Measurements from ENCODE around the gene PXMP2. TPM values are rescaled to one million over a fixed set of nuclear protein-coding genes. Genes with fewer than 3 reads are reported as not detected.

PXMP2 gene
- polyA plus RNA-seq, 1 donor (not counting 4 experiments of a cell fraction or from before 2014, with no cell fraction given), result 18.0 TPM

GRCh38 chr12:132661972-132662371 is 25.4 kb upstream of the PXMP2 start:
- Histone ChIP-seq H3K9me3 (ENCODE audit: control insufficient read depth, low read depth, low read length) (no peaks in the 10 kb centered on the region), H3K4me3 (ENCODE audit: control insufficient read depth in 2 of 3, extremely low read depth in 1 of 3, insufficient read depth in 2 of 3, low read depth in 1 of 3, low read length in 3 of 3) (no peak overlapping the region), H4K20me1 (ENCODE audit: control insufficient read depth, extremely low read depth, insufficient read depth, low read length) (no peaks in the 10 kb centered on the region), H3K9me1 (ENCODE audit: control insufficient read depth, extremely low read depth, insufficient read depth, low read length) (no peaks in the 10 kb centered on the region), H3K27ac (ENCODE audit: control insufficient read depth, insufficient read depth, low read length) (no peak overlapping the region), H3K4me2 (ENCODE audit: control insufficient read depth, extremely low read depth, insufficient read depth, low read depth, low read length) (no peak overlapping the region), H3K9ac (ENCODE audit: control insufficient read depth, extremely low read depth, insufficient read depth, low read length) (no peak overlapping the region), H3K36me3 (ENCODE audit: control insufficient read depth in 2 of 2, extremely low read depth in 1 of 2, insufficient read depth in 2 of 2, low read length in 2 of 2) (peaks cover 37 to 47% of the 10 kb centered on the region in 2 experiments), H3K27me3 (ENCODE audit: control insufficient read depth, extremely low read depth, insufficient read depth, low read length) (no peaks in the 10 kb centered on the region), H3K4me1 (ENCODE audit: control insufficient read depth, extremely low read depth, insufficient read depth, low read length) (no peaks in the 10 kb centered on the region), H2AFZ (ENCODE audit: control insufficient read depth, low read length) (no peak overlapping the region), H3K79me2 (ENCODE audit: control insufficient read depth, insufficient read depth, low read length) (no peaks in the 10 kb centered on the region)
- TF ChIP-seq EZH2 (IDR thresholded peaks at IDR 0.05; ENCODE audit: low read length) (no peak), CTCF (optimal IDR thresholded peaks at IDR 0.05 in 1 of 3, IDR thresholded peaks at IDR 0.05 in 1 of 3, conservative IDR thresholded peaks at IDR 0.05 in 1 of 3; ENCODE audit: extremely low read depth in 1 of 3, insufficient read depth in 2 of 3, low read length in 3 of 3) (no peak)
- no peak for DNase-seq (ENCODE audit: low read depth, low spot score)
- dilution Hi-C loops (cut with MboI; ENCODE audit: extremely low pct_ligation_motif_present, low sequenced_read_pairs), result no loop called here
- FAIRE-seq, result no peak

- Histone ChIP-seq H3K9ac (ENCODE audit: control insufficient read depth, extremely low read depth, insufficient read depth, low read length) (no peak overlapping the region), H3K9me1 (ENCODE audit: control insufficient read depth, extremely low read depth, insufficient read depth, low read length) (no peaks in the 10 kb centered on the region), H2AFZ (ENCODE audit: control insufficient read depth, low read length) (no peak overlapping the region), H3K27ac (ENCODE audit: control insufficient read depth, insufficient read depth, low read length) (no peak overlapping the region), H4K20me1 (ENCODE audit: control insufficient read depth, extremely low read depth, insufficient read depth, low read length) (no peaks in the 10 kb centered on the region), H3K4me2 (ENCODE audit: control insufficient read depth, extremely low read depth, insufficient read depth, low read depth, low read length) (no peak overlapping the region), H3K4me1 (ENCODE audit: control insufficient read depth, extremely low read depth, insufficient read depth, low read length) (no peaks in the 10 kb centered on the region), H3K79me2 (ENCODE audit: control insufficient read depth, insufficient read depth, low read length) (no peaks in the 10 kb centered on the region), H3K9me3 (ENCODE audit: control insufficient read depth, low read depth, low read length) (no peaks in the 10 kb centered on the region), H3K4me3 (ENCODE audit: control insufficient read depth in 2 of 3, extremely low read depth in 1 of 3, insufficient read depth in 2 of 3, low read depth in 1 of 3, low read length in 3 of 3) (no peak overlapping the region), H3K27me3 (ENCODE audit: control insufficient read depth, extremely low read depth, insufficient read depth, low read length) (no peaks in the 10 kb centered on the region), H3K36me3 (ENCODE audit: control insufficient read depth in 2 of 2, extremely low read depth in 1 of 2, insufficient read depth in 2 of 2, low read length in 2 of 2) (peaks cover 44 to 55% of the 10 kb centered on the region in 2 experiments)
- DNase-seq (ENCODE audit: low read depth, low spot score) (no peak), FAIRE-seq (no peak)
- TF ChIP-seq EZH2 (IDR thresholded peaks at IDR 0.05; ENCODE audit: low read length) (no peak), CTCF (optimal IDR thresholded peaks at IDR 0.05 in 1 of 3, IDR thresholded peaks at IDR 0.05 in 1 of 3, conservative IDR thresholded peaks at IDR 0.05 in 1 of 3; ENCODE audit: extremely low read depth in 1 of 3, insufficient read depth in 2 of 3, low read length in 3 of 3) (no peak)
- dilution Hi-C loops (cut with MboI; ENCODE audit: extremely low pct_ligation_motif_present, low sequenced_read_pairs), result no loop called here
Observed at GRCh38 chr12:132662901-132663755, 24.3 kb upstream of the PXMP2 start.
